ENCODE data around the gene DHRS3. TPM values are rescaled to one million over a fixed set of nuclear protein-coding genes. Genes with fewer than 3 reads are reported as not detected.

DHRS3 gene
- polyA plus RNA-seq, 1 of the 3 experiments (the other 2 are of a cell fraction): 44.8 TPM

DNA sequence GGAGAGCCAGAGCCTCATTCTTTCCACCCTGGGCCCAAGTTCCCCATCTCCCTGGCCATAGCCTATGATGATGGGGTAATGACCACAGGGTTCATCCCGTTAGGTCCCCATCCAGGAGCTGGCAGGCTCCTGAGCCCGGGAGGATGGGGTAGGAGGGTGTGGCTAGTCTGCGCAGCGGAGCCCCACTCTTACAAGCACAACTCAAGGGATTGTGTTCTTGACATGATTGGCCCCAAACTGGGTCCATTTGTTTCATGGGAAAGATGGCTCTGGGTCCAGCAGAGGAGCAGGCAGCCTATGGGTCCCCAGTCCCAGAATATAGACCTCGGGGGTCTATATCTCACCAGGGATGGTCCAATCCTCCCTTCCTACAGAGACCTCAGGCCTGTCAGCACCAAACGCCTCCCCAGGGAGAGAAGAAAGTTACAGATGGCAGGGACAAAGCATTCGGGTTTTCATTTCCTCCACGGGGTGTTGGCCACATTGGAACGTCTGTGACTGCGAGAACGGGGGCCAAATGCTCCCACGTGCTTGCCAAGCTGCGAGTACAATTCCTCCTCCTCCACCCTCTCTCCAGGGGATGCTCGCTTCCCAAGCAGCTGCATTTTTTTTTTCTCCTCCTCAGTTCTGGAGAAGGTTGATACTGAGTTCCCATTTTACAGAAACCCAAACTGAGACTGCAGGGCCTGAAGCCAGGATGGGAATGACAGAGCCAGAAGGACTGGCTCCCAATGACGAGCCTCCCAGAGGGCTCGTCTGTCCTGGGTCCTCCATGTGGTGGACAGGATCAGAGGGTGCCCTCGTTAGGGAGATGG, 71.0 kb downstream of the DHRS3 start:
- POLR2A ChIA-PET: no interaction called here

DNA sequence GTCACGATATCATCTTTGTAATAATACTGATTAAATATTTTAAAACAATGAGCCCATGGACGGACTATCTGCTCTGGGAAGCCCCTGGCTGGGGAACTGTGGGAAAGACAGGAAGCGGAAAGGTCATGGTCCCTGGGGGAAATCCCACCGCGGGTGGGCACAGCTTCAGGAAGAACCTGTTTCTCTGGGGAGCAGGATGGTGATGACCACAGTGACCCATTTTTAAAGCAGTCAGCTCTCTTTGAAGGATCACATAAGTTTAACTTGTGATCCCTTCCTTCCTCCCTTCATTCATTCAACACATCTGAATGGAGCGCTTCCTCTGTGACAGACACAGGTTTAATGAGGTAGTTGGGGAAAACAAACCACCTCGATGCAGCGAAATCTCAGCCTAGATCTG, 73.0 kb downstream of the DHRS3 start:
- POLR2A ChIA-PET: no interaction called here
- no peak overlapping the region for H3K4me2 ChIP-seq
- WGBS (ENCODE audit: low lambda C conversion rate): 82% methylated on average over 8 of the region's 8 CpGs

More for the DNA sequence above, 71.0 kb downstream of the DHRS3 start:
- Histone ChIP-seq H3F3A (replicated peaks; ENCODE audit: insufficient read depth) (peaks cover 11% of the 10 kb centered on the region), H3K27me3 (ENCODE audit: insufficient read depth) (no peaks in the 10 kb centered on the region), H3K79me2 (ENCODE audit: insufficient read depth) (no peaks in the 10 kb centered on the region), H3K27ac (ENCODE audit: low read depth in 2 of 2, low read length in 1 of 2) (no peak overlapping the region), H3K4me2 (no peak overlapping the region), H3K9ac (no peak overlapping the region), H3K4me3 (ENCODE audit: low read depth in 2 of 2, low read length in 1 of 2) (no peak overlapping the region), H2AFZ (ENCODE audit: low read depth) (no peak overlapping the region), H3K9me3 (no peaks in the 10 kb centered on the region), H4K20me1 (ENCODE audit: insufficient read depth) (no peaks in the 10 kb centered on the region), H3K9me2 (no peaks in the 10 kb centered on the region), H3K4me1 (ENCODE audit: control insufficient read depth in 1 of 2, insufficient read depth in 2 of 2, low read depth in 1 of 2, low read length in 1 of 2) (peaks cover 9 to 11% of the 10 kb centered on the region in 2 experiments; a peak in 3 of 4 replicates), H3K36me3 (replicated peaks in 1 of 2; ENCODE audit: control insufficient read depth in 1 of 2, insufficient read depth in 2 of 2, low read length in 1 of 2) (no peaks in the 10 kb centered on the region)
- 93% methylated on average over 17 of the region's 17 CpGs for WGBS (ENCODE audit: low lambda C conversion rate)
- TF ChIP-seq RXRA (IDR thresholded peaks at IDR 0.05; ENCODE audit: borderline replicate concordance, low read depth) (no peak), RFX5 (IDR thresholded peaks at IDR 0.05; ENCODE audit: low read length) (no peak), RAD21 (IDR thresholded peaks at IDR 0.05; ENCODE audit: low read length) (no peak), TEAD4 (IDR thresholded peaks at IDR 0.05; ENCODE audit: borderline replicate concordance, insufficient read depth) (no peak)
- TF ChIP-seq, protein P1, sequence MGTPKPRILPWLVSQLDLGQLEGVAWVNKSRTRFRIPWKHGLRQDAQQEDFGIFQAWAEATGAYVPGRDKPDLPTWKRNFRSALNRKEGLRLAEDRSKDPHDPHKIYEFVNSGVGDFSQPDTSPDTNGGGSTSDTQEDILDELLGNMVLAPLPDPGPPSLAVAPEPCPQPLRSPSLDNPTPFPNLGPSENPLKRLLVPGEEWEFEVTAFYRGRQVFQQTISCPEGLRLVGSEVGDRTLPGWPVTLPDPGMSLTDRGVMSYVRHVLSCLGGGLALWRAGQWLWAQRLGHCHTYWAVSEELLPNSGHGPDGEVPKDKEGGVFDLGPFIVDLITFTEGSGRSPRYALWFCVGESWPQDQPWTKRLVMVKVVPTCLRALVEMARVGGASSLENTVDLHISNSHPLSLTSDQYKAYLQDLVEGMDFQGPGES (IDR thresholded peaks at IDR 0.05; ENCODE audit: low read depth, low read length): no peak
- CTCF ChIA-PET: no interaction called here
- DNase-seq: no peak

More for the DNA sequence above, 73.0 kb downstream of the DHRS3 start:
- H3K9me2 ChIP-seq: no peaks in the 10 kb centered on the region
- H4K20me1 ChIP-seq (ENCODE audit: insufficient read depth): no peaks in the 10 kb centered on the region
- peaks cover 9 to 14% of the 10 kb centered on the region in 2 experiments; a peak in 3 of 4 replicates for H3K4me1 ChIP-seq (ENCODE audit: control insufficient read depth in 1 of 2, insufficient read depth in 2 of 2, low read depth in 1 of 2, low read length in 1 of 2)
- no peak overlapping the region for H3K9ac ChIP-seq
- H3K27me3 ChIP-seq (ENCODE audit: insufficient read depth): no peaks in the 10 kb centered on the region
- H3K9me3 ChIP-seq: no peaks in the 10 kb centered on the region
- TF ChIP-seq TEAD4 (IDR thresholded peaks at IDR 0.05; ENCODE audit: borderline replicate concordance, insufficient read depth): no peak
- TF ChIP-seq RXRA (IDR thresholded peaks at IDR 0.05; ENCODE audit: borderline replicate concordance, low read depth): no peak
- TF ChIP-seq SIN3A (IDR thresholded peaks at IDR 0.05; ENCODE audit: borderline replicate concordance, low read depth, low read length): no peak
- TF ChIP-seq TAF1 (IDR thresholded peaks at IDR 0.05; ENCODE audit: borderline replicate concordance, low read depth, low read length): no peak
- no peak for TF ChIP-seq NFIC (IDR thresholded peaks at IDR 0.05; ENCODE audit: borderline replicate concordance)
- TF ChIP-seq, protein P2, sequence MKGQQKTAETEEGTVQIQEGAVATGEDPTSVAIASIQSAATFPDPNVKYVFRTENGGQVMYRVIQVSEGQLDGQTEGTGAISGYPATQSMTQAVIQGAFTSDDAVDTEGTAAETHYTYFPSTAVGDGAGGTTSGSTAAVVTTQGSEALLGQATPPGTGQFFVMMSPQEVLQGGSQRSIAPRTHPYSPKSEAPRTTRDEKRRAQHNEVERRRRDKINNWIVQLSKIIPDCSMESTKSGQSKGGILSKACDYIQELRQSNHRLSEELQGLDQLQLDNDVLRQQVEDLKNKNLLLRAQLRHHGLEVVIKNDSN (IDR thresholded peaks at IDR 0.05; ENCODE audit: borderline replicate concordance, low read depth): no peak
- no peak for TF ChIP-seq EP300 (IDR thresholded peaks at IDR 0.05; ENCODE audit: borderline replicate concordance in 1 of 2, low read depth in 1 of 2, low read length in 1 of 2)
- TF ChIP-seq, protein P3, sequence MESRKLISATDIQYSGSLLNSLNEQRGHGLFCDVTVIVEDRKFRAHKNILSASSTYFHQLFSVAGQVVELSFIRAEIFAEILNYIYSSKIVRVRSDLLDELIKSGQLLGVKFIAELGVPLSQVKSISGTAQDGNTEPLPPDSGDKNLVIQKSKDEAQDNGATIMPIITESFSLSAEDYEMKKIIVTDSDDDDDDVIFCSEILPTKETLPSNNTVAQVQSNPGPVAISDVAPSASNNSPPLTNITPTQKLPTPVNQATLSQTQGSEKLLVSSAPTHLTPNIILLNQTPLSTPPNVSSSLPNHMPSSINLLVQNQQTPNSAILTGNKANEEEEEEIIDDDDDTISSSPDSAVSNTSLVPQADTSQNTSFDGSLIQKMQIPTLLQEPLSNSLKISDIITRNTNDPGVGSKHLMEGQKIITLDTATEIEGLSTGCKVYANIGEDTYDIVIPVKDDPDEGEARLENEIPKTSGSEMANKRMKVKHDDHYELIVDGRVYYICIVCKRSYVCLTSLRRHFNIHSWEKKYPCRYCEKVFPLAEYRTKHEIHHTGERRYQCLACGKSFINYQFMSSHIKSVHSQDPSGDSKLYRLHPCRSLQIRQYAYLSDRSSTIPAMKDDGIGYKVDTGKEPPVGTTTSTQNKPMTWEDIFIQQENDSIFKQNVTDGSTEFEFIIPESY (IDR thresholded peaks at IDR 0.05; ENCODE audit: borderline replicate concordance, low read depth): no peak
- TF ChIP-seq SMC3 (IDR thresholded peaks at IDR 0.05; ENCODE audit: low read depth, low read length): no peak
- TF ChIP-seq RAD21 (IDR thresholded peaks at IDR 0.05; ENCODE audit: low read length): no peak
- TF ChIP-seq, protein P4, sequence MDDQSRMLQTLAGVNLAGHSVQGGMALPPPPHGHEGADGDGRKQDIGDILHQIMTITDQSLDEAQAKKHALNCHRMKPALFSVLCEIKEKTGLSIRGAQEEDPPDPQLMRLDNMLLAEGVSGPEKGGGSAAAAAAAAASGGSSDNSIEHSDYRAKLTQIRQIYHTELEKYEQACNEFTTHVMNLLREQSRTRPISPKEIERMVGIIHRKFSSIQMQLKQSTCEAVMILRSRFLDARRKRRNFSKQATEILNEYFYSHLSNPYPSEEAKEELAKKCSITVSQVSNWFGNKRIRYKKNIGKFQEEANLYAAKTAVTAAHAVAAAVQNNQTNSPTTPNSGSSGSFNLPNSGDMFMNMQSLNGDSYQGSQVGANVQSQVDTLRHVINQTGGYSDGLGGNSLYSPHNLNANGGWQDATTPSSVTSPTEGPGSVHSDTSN (IDR thresholded peaks at IDR 0.05): no peak
- TF ChIP-seq GABPA (IDR thresholded peaks at IDR 0.05; ENCODE audit: low read depth): no peak
- no peak for TF ChIP-seq MXI1 (IDR thresholded peaks at IDR 0.05; ENCODE audit: low read depth, low read length)
- no peak for DNase-seq
- CTCF ChIA-PET: no interaction called here
- no peak overlapping the region for H3K4me3 ChIP-seq (ENCODE audit: low read depth in 2 of 2, low read length in 1 of 2)
- no peak overlapping the region for H2AFZ ChIP-seq (ENCODE audit: low read depth)
- no peaks in the 10 kb centered on the region for H3K79me2 ChIP-seq (ENCODE audit: insufficient read depth)
- H3K36me3 ChIP-seq (replicated peaks in 1 of 2; ENCODE audit: control insufficient read depth in 1 of 2, insufficient read depth in 2 of 2, low read length in 1 of 2): no peaks in the 10 kb centered on the region
- H3K27ac ChIP-seq (ENCODE audit: low read depth in 2 of 2, low read length in 1 of 2): no peak overlapping the region
- peaks cover 8% of the 10 kb centered on the region for H3F3A ChIP-seq (replicated peaks; ENCODE audit: insufficient read depth)
